Effector memory CD8-positive, alpha-beta T cell (primary cell): ENCODE data around the gene GRM5.
A peak's percentile ranks its signal among the peaks of the same experiment; 100 is the strongest.
"Not testable (repeated sequence)": the region's sequence is repeated elsewhere in the genome, so short reads cannot be mapped to it uniquely, and the experiment has no call there.

Source experiments
- ATAC-seq: fragments of 150-1000 bp; cut with Tn5 transposase; replicated peaks from 2 replicates; pipeline ENCODE4 v1.10.0; 2021; ENCODE audit warnings: mild to moderate bottlenecking, moderate library complexity
- DNase-seq, 3 experiments: peaks; one replicate each; pipeline ENCODE4 v3.0.0; 2021
- H3K27ac Mint-ChIP-seq, 2 donors: one replicate each; pipeline ENCODE4 v1.8.0; 2022; ENCODE audit warnings: mild to moderate bottlenecking in 2 of 2, mixed read lengths in 2 of 2, moderate library complexity in 2 of 2
- H3K27me3 Mint-ChIP-seq, 2 donors: one replicate each; pipeline ENCODE4 v1.8.0; 2022; ENCODE audit warnings: mixed read lengths in 2 of 2
- H3K36me3 Mint-ChIP-seq: one replicate; pipeline ENCODE4 v1.8.0; 2022; ENCODE audit warnings: mild to moderate bottlenecking, moderate library complexity, mixed read lengths; ENCODE audit not compliant: insufficient read depth
- H3K4me1 Mint-ChIP-seq, 2 donors: one replicate each; pipeline ENCODE4 v1.8.0; 2022; ENCODE audit warnings: low read depth in 2 of 2, mixed read lengths in 2 of 2
- H3K4me3 Mint-ChIP-seq, 2 donors: one replicate each; pipeline ENCODE4 v1.8.0; 2022; ENCODE audit warnings: mild to moderate bottlenecking in 2 of 2, mixed read lengths in 2 of 2, moderate library complexity in 2 of 2
- H3K9me3 Mint-ChIP-seq, 2 donors: one replicate each; pipeline ENCODE4 v1.8.0; 2022; ENCODE audit warnings: mixed read lengths in 2 of 2

Gene GRM5

GRCh38 chr11:88947843-88948572 lies 117.8 kb downstream of the GRM5 start:
- not testable (repeated sequence) for DNase-seq, H3K36me3 Mint-ChIP-seq, ATAC-seq, H3K27me3 Mint-ChIP-seq, H3K27ac Mint-ChIP-seq, H3K4me3 Mint-ChIP-seq, H3K9me3 Mint-ChIP-seq, H3K4me1 Mint-ChIP-seq

GRCh38 chr11:88929665-88930064 lies 136.1 kb downstream of the GRM5 start:
- not testable (repeated sequence) for H3K27ac Mint-ChIP-seq, DNase-seq, H3K27me3 Mint-ChIP-seq, H3K4me3 Mint-ChIP-seq, H3K4me1 Mint-ChIP-seq, H3K36me3 Mint-ChIP-seq, ATAC-seq, H3K9me3 Mint-ChIP-seq

- H3K27me3 Mint-ChIP-seq, DNase-seq, ATAC-seq, H3K9me3 Mint-ChIP-seq, H3K36me3 Mint-ChIP-seq, H3K4me3 Mint-ChIP-seq, H3K4me1 Mint-ChIP-seq, H3K27ac Mint-ChIP-seq: not testable (repeated sequence)
These were observed 148.7 kb downstream of the GRM5 start for GRCh38 chr11:88917065-88917464.

- no peaks in the 10 kb centered on the region for H3K36me3 Mint-ChIP-seq
- H3K27me3 Mint-ChIP-seq = no peaks in the 10 kb centered on the region
- no peak overlapping the region for H3K4me3 Mint-ChIP-seq
- no peak overlapping the region for H3K27ac Mint-ChIP-seq
- ATAC-seq (no peak), DNase-seq (no peak)
- H3K4me1 Mint-ChIP-seq = no peaks in the 10 kb centered on the region
- H3K9me3 Mint-ChIP-seq = peaks cover 1 to 6% of the 10 kb centered on the region in 2 donors
These were observed 156.3 kb downstream of the GRM5 start for GRCh38 chr11:88909500-88909899.

- not testable (repeated sequence) for H3K36me3 Mint-ChIP-seq, H3K4me1 Mint-ChIP-seq, ATAC-seq, H3K4me3 Mint-ChIP-seq, DNase-seq, H3K27ac Mint-ChIP-seq, H3K27me3 Mint-ChIP-seq
- peaks cover 1 to 10% of the 10 kb centered on the region in 2 donors for H3K9me3 Mint-ChIP-seq
These were observed 164.3 kb downstream of the GRM5 start for GRCh38 chr11:88901436-88901835.

GRCh38 chr11:88888855-88889254 lies 176.9 kb downstream of the GRM5 start:
- H3K27me3 Mint-ChIP-seq, DNase-seq, H3K4me3 Mint-ChIP-seq, H3K36me3 Mint-ChIP-seq, H3K4me1 Mint-ChIP-seq, H3K27ac Mint-ChIP-seq, ATAC-seq: not testable (repeated sequence)
- peaks cover 2 to 11% of the 10 kb centered on the region in 2 donors for H3K9me3 Mint-ChIP-seq

GRCh38 chr11:88886796-88887195 lies 179.0 kb downstream of the GRM5 start:
- ATAC-seq (no peak), DNase-seq (peak; percentile 25 to 35 (median 28))
- H3K27ac Mint-ChIP-seq = no peak overlapping the region
- no peaks in the 10 kb centered on the region for H3K36me3 Mint-ChIP-seq
- no peaks in the 10 kb centered on the region for H3K4me1 Mint-ChIP-seq
- no peak overlapping the region for H3K4me3 Mint-ChIP-seq
- no peaks in the 10 kb centered on the region for H3K27me3 Mint-ChIP-seq
- H3K9me3 Mint-ChIP-seq = peaks cover 2 to 11% of the 10 kb centered on the region in 2 donors

GRCh38 chr11:88882800-88883199 lies 183.0 kb downstream of the GRM5 start:
- H3K9me3 Mint-ChIP-seq = peaks cover 2 to 11% of the 10 kb centered on the region in 2 donors
- H3K4me1 Mint-ChIP-seq, H3K27ac Mint-ChIP-seq, H3K4me3 Mint-ChIP-seq, ATAC-seq, H3K27me3 Mint-ChIP-seq, H3K36me3 Mint-ChIP-seq, DNase-seq: not testable (repeated sequence)

- Mint-ChIP-seq H3K4me1 (no peaks in the 10 kb centered on the region), H3K4me3 (no peak overlapping the region), H3K27me3 (no peaks in the 10 kb centered on the region), H3K36me3 (no peaks in the 10 kb centered on the region), H3K27ac (no peak overlapping the region), H3K9me3 (peaks cover 2 to 7% of the 10 kb centered on the region in 2 donors)
- ATAC-seq = no peak
- DNase-seq = no peak
These were observed 204.2 kb downstream of the GRM5 start for GRCh38 chr11:88861618-88862017.

GRCh38 chr11:88860431-88860830 lies 205.4 kb downstream of the GRM5 start:
- H3K4me3 Mint-ChIP-seq, H3K27ac Mint-ChIP-seq, H3K36me3 Mint-ChIP-seq, H3K27me3 Mint-ChIP-seq, DNase-seq, ATAC-seq, H3K9me3 Mint-ChIP-seq, H3K4me1 Mint-ChIP-seq: not testable (repeated sequence)

GRCh38 chr11:88853963-88854362 lies 211.8 kb downstream of the GRM5 start:
- H3K4me3 Mint-ChIP-seq, H3K9me3 Mint-ChIP-seq, DNase-seq, H3K36me3 Mint-ChIP-seq, ATAC-seq, H3K27ac Mint-ChIP-seq, H3K4me1 Mint-ChIP-seq, H3K27me3 Mint-ChIP-seq: not testable (repeated sequence)

GRCh38 chr11:88851547-88851946 lies 214.2 kb downstream of the GRM5 start:
- not testable (repeated sequence) for H3K27me3 Mint-ChIP-seq, ATAC-seq, H3K4me3 Mint-ChIP-seq, H3K36me3 Mint-ChIP-seq, H3K4me1 Mint-ChIP-seq, H3K27ac Mint-ChIP-seq, DNase-seq, H3K9me3 Mint-ChIP-seq

- H3K9me3 Mint-ChIP-seq, ATAC-seq, H3K4me1 Mint-ChIP-seq, H3K4me3 Mint-ChIP-seq, DNase-seq, H3K36me3 Mint-ChIP-seq, H3K27me3 Mint-ChIP-seq, H3K27ac Mint-ChIP-seq: not testable (repeated sequence)
These were observed 216.0 kb downstream of the GRM5 start for GRCh38 chr11:88849773-88850172.

- Mint-ChIP-seq H3K4me1 (no peaks in the 10 kb centered on the region), H3K36me3 (peaks cover 3% of the 10 kb centered on the region), H3K27ac (no peak overlapping the region), H3K27me3 (no peaks in the 10 kb centered on the region), H3K4me3 (no peak overlapping the region), H3K9me3 (no peaks in the 10 kb centered on the region)
- DNase-seq (no peak), ATAC-seq (no peak)
These were observed 216.4 kb downstream of the GRM5 start for GRCh38 chr11:88849368-88849767.
